DOHH2 (cell line): Measurements from ENCODE around the gene ITGAL.

Experiments used
- H3F3A ChIP-seq: fragments of 200-600 bp; sonication (generic), shearing (Covaris generic); 2 replicates; pipeline ENCODE4 v1.6.0; 2016; ENCODE audit warnings: antibody characterized with exemption, mild to moderate bottlenecking; ENCODE audit not compliant: control insufficient read depth, insufficient read depth
- H3K27ac ChIP-seq: fragments of 200-600 bp; sonication (generic); 2 replicates; pipeline ENCODE4 v1.5.1; 2014; ENCODE audit warnings: low read depth, mild to moderate bottlenecking, low read length, moderate library complexity
- H3K27me3 ChIP-seq: fragments of 200-600 bp; sonication (generic); 2 replicates; pipeline ENCODE4 v1.6.1; 2014; ENCODE audit warnings: mild to moderate bottlenecking, low read length, mixed read lengths; ENCODE audit not compliant: control insufficient read depth
- H3K36me3 ChIP-seq: fragments of 200-600 bp; sonication (generic); 2 replicates; pipeline ENCODE4 v1.6.1; 2014; ENCODE audit warnings: mild to moderate bottlenecking, low read length, moderate library complexity, mixed read lengths; ENCODE audit not compliant: control insufficient read depth
- H3K4me1 ChIP-seq: fragments of 200-600 bp; sonication (generic); 2 replicates; pipeline ENCODE4 v1.6.1; 2014; ENCODE audit warnings: mild to moderate bottlenecking, low read length, mixed read lengths; ENCODE audit not compliant: control insufficient read depth
- H3K4me2 ChIP-seq: fragments of 200-600 bp; sonication (generic); 2 replicates; pipeline ENCODE4 v1.6.0; 2014; ENCODE audit warnings: mild to moderate bottlenecking, low read length, moderate library complexity
- H3K4me3 ChIP-seq: fragments of 200-600 bp; sonication (generic); 2 replicates; pipeline ENCODE4 v1.5.1; 2014; ENCODE audit warnings: mild to moderate bottlenecking, low read length, mixed read lengths
- H3K79me2 ChIP-seq: fragments of 200-600 bp; sonication (generic); 2 replicates; pipeline ENCODE4 v1.6.1; 2014; ENCODE audit warnings: mild to moderate bottlenecking, low read length, mixed read lengths; ENCODE audit not compliant: control insufficient read depth
- H3K9me2 ChIP-seq: fragments of 200-600 bp; sonication (generic); replicated peaks from 2 replicates; pipeline ENCODE4 v1.6.1; 2014; ENCODE audit warnings: mild to moderate bottlenecking, low read length, mixed read lengths; ENCODE audit not compliant: control insufficient read depth
- H3K9me3 ChIP-seq: fragments of 200-600 bp; sonication (generic); 2 replicates; pipeline ENCODE4 v1.6.1; 2014; ENCODE audit warnings: antibody characterized with exemption, low read length, mixed read lengths; ENCODE audit not compliant: control insufficient read depth, insufficient read depth
- H4K20me1 ChIP-seq: fragments of 200-600 bp; sonication (generic); 2 replicates; pipeline ENCODE4 v1.6.0; 2014; ENCODE audit warnings: low read depth, mild to moderate bottlenecking, antibody characterized with exemption, low read length, moderate library complexity; ENCODE audit not compliant: control insufficient read depth, insufficient read depth
- CTCF ChIP-seq: fragments of 200-600 bp; sonication (generic); IDR thresholded peaks from one replicate; pipeline ENCODE4 v1.5.1; 2014; ENCODE audit warnings: antibody characterized with exemption, mild to moderate bottlenecking, low read depth, low read length; ENCODE audit not compliant: poor library complexity, severe bottlenecking
- EZH2phosphoT487 ChIP-seq: fragments of 200-600 bp; sonication (generic); IDR thresholded peaks from 2 replicates; pipeline ENCODE4 v1.6.1; 2017; ENCODE audit warnings: borderline replicate concordance, mild to moderate bottlenecking, antibody characterized with exemption, low read length, moderate library complexity, mixed read lengths

Gene ITGAL

DNA sequence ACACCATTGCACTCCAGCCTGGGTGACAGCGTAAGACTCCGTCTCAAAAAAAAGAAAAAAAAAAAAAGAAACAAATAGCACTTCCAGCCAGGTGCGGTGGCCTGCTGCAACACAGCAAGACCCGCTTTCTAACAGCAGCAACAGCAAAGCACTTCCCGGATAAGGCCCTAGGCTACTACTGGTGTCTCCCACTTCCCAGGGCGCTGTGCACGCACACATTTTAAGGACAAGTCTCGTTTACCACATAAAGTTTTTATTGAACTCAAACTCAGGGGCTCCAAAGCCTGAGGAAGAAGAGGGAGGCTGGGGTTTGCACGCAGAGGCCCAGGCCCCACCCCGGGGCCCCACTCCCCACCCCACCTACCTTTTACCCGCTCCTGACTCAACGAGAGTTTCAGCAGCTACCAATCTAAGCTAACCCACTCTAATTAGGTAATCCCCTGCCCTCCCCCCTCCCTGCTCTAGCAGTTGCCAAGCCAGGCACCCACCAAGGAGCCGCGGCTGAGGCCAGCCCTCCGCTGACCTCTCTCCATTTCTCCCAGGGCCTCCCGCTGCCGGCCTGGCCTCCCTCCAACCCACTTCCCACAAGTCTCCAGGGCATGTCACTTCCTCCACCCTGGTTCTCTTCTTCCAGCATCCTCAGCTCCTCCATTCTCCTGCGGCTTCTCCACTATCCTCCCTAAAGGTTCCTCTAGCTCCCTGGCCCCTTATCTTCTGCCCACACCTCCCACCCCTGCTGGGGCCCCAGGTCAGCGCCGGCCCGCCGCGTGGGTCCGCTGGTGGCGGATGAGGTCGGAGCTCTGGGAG lies 51.4 kb downstream of the ITGAL start:
- no peaks in the 10 kb centered on the region for H3K9me2 ChIP-seq
- no peak overlapping the region for H3K27ac ChIP-seq
- H3K27me3 ChIP-seq, result no peaks in the 10 kb centered on the region
- H3F3A ChIP-seq, result peaks cover 27% of the 10 kb centered on the region
- H4K20me1 ChIP-seq, result no peaks in the 10 kb centered on the region
- no peak overlapping the region for H3K4me3 ChIP-seq
- no peaks in the 10 kb centered on the region for H3K9me3 ChIP-seq
- H3K4me1 ChIP-seq, result peaks cover 22% of the 10 kb centered on the region
- TF ChIP-seq CTCF (no peak), EZH2phosphoT487 (no peak)
- H3K79me2 ChIP-seq, result peaks cover 4% of the 10 kb centered on the region; the same call in 1 of the 2 replicates
- no peak overlapping the region for H3K4me2 ChIP-seq
- peaks cover 29% of the 10 kb centered on the region for H3K36me3 ChIP-seq

GRCh38 chr16:30524575-30525568 lies 52.3 kb downstream of the ITGAL start:
- H3K27ac ChIP-seq, result no peak overlapping the region
- H3K4me3 ChIP-seq, result no peak overlapping the region

GRCh38 chr16:30525844-30526136 lies 53.2 kb downstream of the ITGAL start:
- Histone ChIP-seq H3K4me1 (peaks cover 26% of the 10 kb centered on the region), H3K4me3 (peak overlapping the region; percentile 70), H3K9me2 (no peaks in the 10 kb centered on the region), H3K9me3 (no peaks in the 10 kb centered on the region), H3K4me2 (peak overlapping the region; percentile 88), H4K20me1 (no peaks in the 10 kb centered on the region), H3K27ac (no peak overlapping the region), H3F3A (peaks cover 27% of the 10 kb centered on the region), H3K79me2 (peaks cover 4% of the 10 kb centered on the region; the same call in 1 of the 2 replicates), H3K36me3 (peaks cover 15% of the 10 kb centered on the region), H3K27me3 (no peaks in the 10 kb centered on the region)
- TF ChIP-seq EZH2phosphoT487 (no peak), CTCF (no peak)

More at GRCh38 chr16:30524575-30525568, 52.3 kb downstream of the ITGAL start:
- TF ChIP-seq CTCF (no peak), EZH2phosphoT487 (no peak)
- Histone ChIP-seq H3F3A (peaks cover 27% of the 10 kb centered on the region), H3K36me3 (peaks cover 20% of the 10 kb centered on the region), H3K9me3 (no peaks in the 10 kb centered on the region), H3K4me1 (peaks cover 26% of the 10 kb centered on the region), H3K4me2 (no peak overlapping the region), H3K27me3 (no peaks in the 10 kb centered on the region), H4K20me1 (no peaks in the 10 kb centered on the region), H3K9me2 (no peaks in the 10 kb centered on the region), H3K79me2 (peaks cover 4% of the 10 kb centered on the region; the same call in 1 of the 2 replicates)
